Measurements from ENCODE around the gene CBLN3.
A peak's percentile ranks its signal among the peaks of the same experiment; 100 is the strongest.

The CBLN3 gene

DNA sequence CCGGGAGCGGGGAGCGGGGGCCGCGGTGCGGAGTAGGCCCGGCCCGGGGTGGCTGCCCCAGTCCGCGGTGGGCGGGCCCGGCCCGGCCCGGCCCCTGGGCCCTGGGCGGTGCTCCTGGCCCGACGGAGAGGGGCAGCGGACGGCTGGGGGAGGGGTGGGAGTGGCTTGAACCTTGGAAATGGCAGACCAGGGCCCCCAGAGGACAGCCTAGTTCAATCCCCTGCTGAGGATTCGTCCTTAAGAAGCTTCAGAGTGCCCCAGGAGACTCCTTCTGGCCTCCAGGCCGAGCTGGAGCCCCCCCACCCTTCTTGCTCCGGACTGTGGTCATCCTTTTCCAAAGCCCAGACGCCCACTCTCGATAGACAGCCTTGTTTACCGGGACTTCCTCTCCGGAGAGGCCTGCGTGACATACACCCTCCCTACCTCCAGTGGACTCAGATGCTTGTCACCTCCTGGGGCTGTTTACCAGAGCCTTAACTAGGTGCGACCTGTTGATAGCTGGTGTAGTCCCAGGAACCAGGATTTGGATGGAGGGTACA lies 744 bp upstream of the CBLN3 start:
- TF ChIP-seq, protein P1, sequence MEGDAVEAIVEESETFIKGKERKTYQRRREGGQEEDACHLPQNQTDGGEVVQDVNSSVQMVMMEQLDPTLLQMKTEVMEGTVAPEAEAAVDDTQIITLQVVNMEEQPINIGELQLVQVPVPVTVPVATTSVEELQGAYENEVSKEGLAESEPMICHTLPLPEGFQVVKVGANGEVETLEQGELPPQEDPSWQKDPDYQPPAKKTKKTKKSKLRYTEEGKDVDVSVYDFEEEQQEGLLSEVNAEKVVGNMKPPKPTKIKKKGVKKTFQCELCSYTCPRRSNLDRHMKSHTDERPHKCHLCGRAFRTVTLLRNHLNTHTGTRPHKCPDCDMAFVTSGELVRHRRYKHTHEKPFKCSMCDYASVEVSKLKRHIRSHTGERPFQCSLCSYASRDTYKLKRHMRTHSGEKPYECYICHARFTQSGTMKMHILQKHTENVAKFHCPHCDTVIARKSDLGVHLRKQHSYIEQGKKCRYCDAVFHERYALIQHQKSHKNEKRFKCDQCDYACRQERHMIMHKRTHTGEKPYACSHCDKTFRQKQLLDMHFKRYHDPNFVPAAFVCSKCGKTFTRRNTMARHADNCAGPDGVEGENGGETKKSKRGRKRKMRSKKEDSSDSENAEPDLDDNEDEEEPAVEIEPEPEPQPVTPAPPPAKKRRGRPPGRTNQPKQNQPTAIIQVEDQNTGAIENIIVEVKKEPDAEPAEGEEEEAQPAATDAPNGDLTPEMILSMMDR (IDR thresholded peaks at IDR 0.05; ENCODE audit: low read depth, low read length): no peak
- no peak for TF ChIP-seq EZH2phosphoT487 (IDR thresholded peaks at IDR 0.05; ENCODE audit: low read depth)
- Histone ChIP-seq H3K4me3 (ENCODE audit: low read length) (peak overlapping the region; percentile 98), H3K79me2 (ENCODE audit: low read length) (peaks cover 18% of the 10 kb centered on the region), H3K36me3 (replicated peaks; ENCODE audit: low read depth, low read length) (peaks cover 28% of the 10 kb centered on the region), H3K4me1 (ENCODE audit: low read length) (peaks cover 15% of the 10 kb centered on the region), H3K9ac (ENCODE audit: low read length) (peak overlapping the region; percentile 99), H2AFZ (ENCODE audit: low read depth, low read length) (no peak overlapping the region; the same call in 1 of the 2 replicates), H3K27ac (ENCODE audit: low read length) (peak overlapping the region; percentile 88), H3K4me2 (ENCODE audit: low read length) (peak overlapping the region; percentile 95), H3K9me3 (ENCODE audit: insufficient read depth, low read length) (no peaks in the 10 kb centered on the region), H4K20me1 (ENCODE audit: insufficient read depth, low read length) (0 out of 2 replicates have a peak, but pooled peaks cover 5% of the 10 kb centered on the region), H3K27me3 (ENCODE audit: low read depth, low read length) (no peaks in the 10 kb centered on the region)

DNA sequence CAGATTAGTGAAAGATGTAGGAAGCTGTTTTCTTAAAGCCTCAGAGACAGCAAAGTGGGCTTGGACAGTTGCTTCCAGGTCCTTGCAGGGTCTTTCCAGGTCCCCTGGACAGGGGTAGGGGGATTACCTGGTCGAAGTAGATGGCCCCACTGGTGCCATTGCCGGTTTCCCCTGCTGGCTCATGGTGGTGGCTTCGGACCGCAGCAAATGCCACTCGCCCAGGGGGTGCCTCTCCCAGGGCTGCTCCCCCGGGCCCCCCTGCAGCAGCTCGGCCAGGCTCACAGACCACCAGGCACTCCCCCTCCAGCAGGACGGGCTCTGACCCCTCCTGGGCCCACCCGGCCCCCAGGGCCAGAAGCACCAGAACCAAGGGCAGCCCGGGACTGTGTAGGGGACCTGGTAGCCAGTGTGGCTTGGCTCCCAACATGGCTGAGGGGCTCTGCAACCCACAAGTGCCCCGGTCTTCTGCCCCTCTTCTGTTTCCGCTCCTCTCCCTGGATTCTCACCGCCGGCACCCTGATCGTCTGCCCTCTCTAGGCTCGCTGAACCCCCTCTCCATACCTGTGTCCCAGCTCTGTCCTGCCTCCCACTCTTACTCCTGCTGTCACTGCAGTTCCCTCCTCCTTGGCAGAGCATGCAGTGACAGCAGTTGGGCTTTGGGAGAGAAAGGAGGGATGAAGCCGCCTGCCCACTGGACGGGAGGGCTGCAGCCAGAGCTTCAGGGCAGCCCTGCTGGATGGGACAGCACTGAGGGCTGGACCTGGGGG lies 657 bp downstream of the CBLN3 start:
- peaks cover 15% of the 10 kb centered on the region for H3K4me1 ChIP-seq (ENCODE audit: low read length)
- H3K79me2 ChIP-seq (ENCODE audit: low read length): peaks cover 18% of the 10 kb centered on the region
- H4K20me1 ChIP-seq (ENCODE audit: insufficient read depth, low read length): 0 out of 2 replicates have a peak, but pooled peaks cover 5% of the 10 kb centered on the region
- no peak overlapping the region for H2AFZ ChIP-seq (ENCODE audit: low read depth, low read length)
- peaks cover 24% of the 10 kb centered on the region for H3K36me3 ChIP-seq (replicated peaks; ENCODE audit: low read depth, low read length)
- no peaks in the 10 kb centered on the region for H3K27me3 ChIP-seq (ENCODE audit: low read depth, low read length)
- no peak for TF ChIP-seq EZH2phosphoT487 (IDR thresholded peaks at IDR 0.05; ENCODE audit: low read depth)
- TF ChIP-seq, protein P1 (IDR thresholded peaks at IDR 0.05; ENCODE audit: low read depth, low read length): no peak
- H3K27ac ChIP-seq (ENCODE audit: low read length): peak overlapping the region; percentile 88
- peak overlapping the region; percentile 99 for H3K9ac ChIP-seq (ENCODE audit: low read length)
- H3K9me3 ChIP-seq (ENCODE audit: insufficient read depth, low read length): no peaks in the 10 kb centered on the region
- H3K4me2 ChIP-seq (ENCODE audit: low read length): peak overlapping the region; percentile 95
- H3K4me3 ChIP-seq (ENCODE audit: low read length): peak overlapping the region; percentile 98

DNA sequence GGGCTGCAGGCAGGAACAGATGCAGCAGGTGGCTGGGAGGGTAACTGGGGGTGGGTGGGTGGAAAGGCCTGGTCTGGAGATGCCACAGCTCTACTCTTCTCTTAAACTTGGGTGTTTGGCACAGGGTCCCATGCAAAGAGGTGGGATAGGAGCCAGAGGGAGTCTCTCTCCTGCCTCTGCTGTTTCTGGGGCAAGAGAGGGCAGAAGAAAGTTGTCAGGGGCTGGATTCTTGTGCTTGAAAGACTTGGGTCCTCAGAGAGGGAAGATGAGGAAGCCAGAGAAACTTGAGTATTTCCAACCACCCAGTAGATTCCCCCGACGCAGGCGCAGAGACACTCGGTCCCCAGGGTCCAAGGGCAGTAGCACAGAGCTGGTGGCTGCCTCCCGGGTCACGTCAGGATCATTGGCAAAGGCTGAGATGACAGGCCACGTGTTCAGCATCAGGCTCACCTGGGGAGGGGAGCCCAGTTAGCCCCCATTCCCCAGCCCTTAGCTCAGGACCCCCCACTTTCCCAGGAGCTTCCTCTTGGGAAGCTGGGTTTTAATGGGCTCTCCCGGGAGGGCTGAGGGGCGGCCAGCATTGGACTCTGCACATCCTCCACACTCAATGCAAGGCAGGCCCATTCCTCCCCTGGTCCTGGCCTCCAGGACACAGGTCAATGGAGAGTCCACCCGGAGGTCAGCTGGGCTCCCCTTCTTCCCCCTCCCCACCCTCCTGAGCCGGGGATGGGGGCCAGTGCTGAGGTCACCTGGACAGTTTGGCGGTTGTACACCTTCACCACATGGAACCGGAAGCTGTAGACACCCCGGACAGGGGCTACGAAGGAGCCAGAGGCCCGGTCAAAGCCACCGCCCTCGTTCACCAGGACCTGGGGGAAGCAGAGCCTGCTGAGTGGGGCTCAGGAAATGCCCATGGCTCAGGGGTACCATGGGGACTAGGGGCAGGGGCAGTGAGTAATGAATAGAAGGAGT lies 1.6 kb downstream of the CBLN3 start:
- Histone ChIP-seq H3K4me1 (ENCODE audit: low read length) (peaks cover 15% of the 10 kb centered on the region), H3K27ac (ENCODE audit: low read length) (no peak overlapping the region), H3K9me3 (ENCODE audit: insufficient read depth, low read length) (no peaks in the 10 kb centered on the region), H3K79me2 (ENCODE audit: low read length) (peaks cover 18% of the 10 kb centered on the region), H4K20me1 (ENCODE audit: insufficient read depth, low read length) (0 out of 2 replicates have a peak, but pooled peaks cover 5% of the 10 kb centered on the region), H3K36me3 (replicated peaks; ENCODE audit: low read depth, low read length) (peaks cover 14% of the 10 kb centered on the region), H3K9ac (ENCODE audit: low read length) (no peak overlapping the region), H3K4me3 (ENCODE audit: low read length) (no peak overlapping the region), H3K4me2 (ENCODE audit: low read length) (no peak overlapping the region), H3K27me3 (ENCODE audit: low read depth, low read length) (no peaks in the 10 kb centered on the region), H2AFZ (ENCODE audit: low read depth, low read length) (no peak overlapping the region)
- no peak for TF ChIP-seq EZH2phosphoT487 (IDR thresholded peaks at IDR 0.05; ENCODE audit: low read depth)
- TF ChIP-seq, protein P1 (IDR thresholded peaks at IDR 0.05; ENCODE audit: low read depth, low read length): no peak

Data from OCI-LY3 (cell line).